Activated CD4-positive, alpha-beta T cell treated with anti-CD3 and anti-CD28 coated beads, Interleukin-2, Interleukin-6, amounts not matched to agents 100 ng/mL and 50 ng/mL, durations not matched to agents 16 hours and 8 hours (primary cell): ENCODE data around the gene KIF26B.

Source experiments
- DNase-seq: peaks from one replicate; pipeline ENCODE4 v3.0.0-alpha.2; 2020

The KIF26B gene

DNA sequence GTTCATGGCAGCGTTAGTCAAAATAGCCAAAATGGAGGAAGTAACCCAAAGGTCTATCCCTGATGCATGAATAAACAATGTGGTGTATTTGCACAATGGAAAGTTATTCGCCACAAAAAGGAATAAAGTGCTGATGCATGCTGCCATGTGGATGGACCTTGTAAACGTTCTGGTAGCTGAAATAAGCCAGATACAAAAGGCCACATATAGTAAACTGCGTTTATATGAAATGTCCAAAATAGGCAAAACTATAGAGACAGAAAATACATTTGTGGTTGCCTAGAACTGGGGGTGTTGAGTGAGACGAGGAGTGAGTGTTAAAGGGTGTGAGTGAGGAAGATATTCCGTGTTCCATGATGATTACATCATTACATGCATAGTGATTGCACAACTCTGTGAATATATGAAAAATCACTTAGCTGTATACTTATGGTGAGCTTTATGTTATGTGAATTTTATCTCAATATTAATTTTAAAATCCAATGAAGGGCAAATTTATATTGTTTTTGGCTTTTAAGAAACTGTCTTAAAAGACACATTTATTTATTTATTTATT, 321.3 kb downstream of the KIF26B start:
- no peak for DNase-seq

DNA sequence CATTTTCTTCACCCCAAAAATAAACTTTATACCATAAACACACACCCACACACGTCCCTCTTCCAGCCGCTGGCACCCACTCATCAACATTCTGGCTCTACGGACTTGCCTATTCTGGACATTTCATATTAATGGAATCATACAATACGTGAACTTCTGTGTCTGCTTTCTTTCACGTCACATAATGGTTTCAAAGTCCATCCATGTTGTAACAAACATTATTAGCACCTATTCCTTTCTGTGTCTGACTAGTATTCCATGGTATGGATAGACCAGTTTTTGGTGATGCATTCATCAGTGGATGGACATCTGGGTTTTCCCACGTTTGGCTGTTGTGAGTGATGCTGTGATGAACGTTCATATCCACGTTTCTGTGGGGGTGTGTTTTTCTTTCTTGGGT, 323.2 kb downstream of the KIF26B start:
- DNase-seq, result no peak

DNA sequence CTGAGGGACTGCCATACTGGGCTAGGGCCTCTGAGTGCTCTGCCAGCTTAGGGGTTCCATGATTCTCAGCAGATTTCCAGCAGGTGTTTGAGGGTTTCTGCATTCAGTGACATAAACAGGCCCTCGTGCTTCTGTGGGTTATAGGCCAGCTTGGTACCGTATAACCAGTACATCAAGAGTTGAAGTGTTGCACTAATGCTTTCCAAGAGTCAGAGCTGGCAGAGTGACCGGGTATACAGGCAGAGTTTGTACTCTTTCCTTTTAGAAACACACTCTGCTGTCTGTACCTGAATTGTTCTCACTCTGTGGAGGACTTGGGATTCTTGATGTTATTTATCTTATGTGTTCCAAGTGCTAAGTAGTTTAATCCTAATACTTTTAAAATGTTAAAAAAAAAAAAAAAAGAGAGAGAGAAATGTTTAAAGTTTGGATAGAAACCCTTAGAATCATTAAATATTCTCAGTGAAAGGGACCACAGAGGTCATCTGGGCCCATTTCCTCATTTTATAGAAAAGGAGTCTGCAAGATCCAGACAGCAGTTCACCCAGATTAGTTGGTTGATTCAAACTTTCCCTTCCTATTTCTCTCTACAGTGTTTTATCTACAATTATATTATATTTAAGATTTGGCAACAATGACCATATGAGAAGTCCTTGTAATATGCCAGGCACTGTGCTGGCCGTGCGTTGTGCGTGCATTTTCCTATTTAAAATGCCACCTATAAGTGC, 325.8 kb downstream of the KIF26B start:
- DNase-seq, result no peak

DNA sequence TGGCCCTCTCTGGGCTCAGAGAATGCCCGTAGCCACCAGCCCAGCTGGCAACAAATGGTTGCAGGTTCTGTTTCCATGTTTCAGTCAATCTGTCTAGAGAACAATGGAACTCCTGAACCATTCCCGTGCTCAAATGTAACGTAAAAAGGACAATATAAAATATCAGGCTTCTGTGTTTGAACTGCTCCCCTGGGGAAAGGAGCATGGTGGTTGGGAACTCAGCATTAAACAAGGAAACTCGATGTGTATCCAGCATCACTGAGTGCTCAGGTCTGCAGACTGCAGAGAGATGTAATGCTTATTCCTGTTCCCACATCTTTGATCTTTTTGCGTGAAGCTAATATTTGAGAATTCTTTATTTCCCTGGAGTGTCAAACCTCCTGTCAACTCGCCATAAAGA, 326.5 kb downstream of the KIF26B start:
- DNase-seq, result no peak

GRCh38 chr1:245483247-245483646, 328.5 kb downstream of the KIF26B start:
- no peak for DNase-seq

DNA sequence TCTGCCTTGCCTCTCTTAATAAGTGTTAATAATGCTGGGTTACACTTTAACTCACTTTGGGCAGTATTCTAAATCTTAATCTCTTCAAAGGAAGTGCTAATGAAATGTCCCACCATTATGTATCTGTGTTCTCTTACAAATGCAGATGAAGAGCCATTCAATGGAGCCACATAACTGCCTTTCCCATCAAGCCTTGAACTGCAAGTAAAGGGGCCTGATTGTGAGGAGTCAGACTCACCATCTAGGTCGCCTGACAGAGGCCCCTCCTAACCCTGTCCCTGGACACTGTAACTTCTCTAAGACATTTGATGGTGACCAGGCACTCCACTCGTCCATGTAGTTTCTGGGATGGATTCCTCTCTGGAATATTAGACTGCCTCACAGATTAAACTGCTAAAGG, 329.4 kb downstream of the KIF26B start:
- DNase-seq, result no peak

DNA sequence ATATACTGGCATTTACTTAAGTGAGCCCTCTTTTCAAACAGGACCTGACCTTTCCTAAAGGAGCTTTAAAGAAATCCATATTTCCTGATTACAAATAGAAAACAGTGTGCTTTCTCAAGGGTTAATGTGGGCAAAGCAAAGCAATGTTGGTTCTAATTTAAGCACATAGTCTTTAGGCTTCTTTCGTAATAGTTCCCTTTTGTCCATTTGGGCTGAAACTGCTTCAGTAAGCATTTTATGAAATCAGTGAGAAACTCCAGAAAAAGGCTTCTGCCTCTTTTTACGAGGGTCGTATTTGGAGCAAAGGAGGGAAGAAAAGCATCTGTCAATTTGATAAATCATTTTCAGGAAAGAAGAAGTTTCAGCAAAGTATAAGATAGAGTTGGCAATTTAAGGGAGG, 331.2 kb downstream of the KIF26B start:
- DNase-seq, result no peak

DNA sequence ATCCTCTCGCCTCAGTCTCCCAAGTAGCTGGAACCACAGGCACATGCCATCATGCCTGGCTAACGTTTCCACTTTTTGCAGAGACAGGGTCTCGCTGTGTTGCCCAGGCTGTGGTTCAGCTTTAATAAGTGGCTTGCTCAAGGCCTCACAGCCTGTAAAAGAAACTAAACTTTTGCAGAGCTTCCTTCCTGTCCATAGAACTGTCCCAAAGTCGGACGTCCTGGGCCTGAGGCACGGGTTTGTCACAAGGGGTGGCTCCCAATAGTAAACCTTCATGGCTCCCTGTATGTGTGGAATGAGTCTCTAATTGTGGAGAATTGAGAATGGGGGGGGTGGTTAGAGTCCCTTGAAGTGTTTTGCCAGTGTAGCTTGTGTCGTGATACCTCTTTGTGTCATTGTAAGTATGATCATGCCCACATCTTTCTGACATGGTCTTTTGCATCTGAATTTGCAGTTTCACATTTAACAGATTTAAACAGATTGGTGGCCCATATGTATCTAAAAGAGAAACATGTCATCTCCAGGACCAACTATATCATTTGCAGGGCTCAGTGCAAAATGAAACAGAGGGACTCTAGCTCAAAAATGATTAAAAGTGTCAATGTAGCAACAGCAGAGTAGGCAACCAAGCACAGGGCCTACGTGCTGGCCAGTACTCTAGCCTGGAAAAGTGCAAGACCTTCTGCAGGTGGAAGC, 332.1 kb downstream of the KIF26B start:
- DNase-seq, result no peak

DNA sequence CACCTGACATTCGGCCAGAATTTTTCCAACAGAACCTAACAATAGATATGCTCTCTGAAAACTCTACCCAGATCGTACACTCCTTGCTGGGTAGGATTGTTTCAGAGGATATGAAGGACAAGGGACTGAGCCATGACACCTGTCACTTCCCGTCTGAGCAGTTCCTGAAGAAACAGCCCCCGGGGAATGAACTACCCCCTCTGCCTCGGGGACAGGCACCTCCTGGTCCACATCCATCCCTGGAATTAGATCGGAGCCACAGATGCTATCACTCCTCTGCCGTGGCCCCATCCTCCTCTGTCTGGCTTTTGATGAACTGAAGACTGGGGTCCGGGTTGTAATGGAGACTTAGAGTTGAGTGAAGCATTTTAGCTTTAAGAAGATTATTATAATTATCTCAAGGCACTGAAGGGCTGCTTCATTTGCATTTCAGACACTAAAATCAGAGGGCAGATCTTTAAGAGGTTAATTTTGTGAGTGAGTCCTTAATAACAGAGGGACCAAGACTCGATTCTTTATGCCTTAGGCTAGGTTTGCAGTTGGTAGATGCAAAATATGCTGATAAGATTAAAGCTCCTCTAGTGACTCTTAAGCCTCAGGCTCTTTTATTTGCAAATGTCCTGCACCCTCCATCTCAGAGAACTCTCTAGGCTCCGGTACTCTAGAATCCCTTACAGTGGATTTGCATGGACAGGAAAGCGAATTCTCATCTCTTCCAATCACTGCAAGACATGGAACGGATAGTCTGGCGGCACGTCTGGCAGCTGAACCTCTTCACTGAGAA, 333.8 kb downstream of the KIF26B start:
- DNase-seq, result no peak

DNA sequence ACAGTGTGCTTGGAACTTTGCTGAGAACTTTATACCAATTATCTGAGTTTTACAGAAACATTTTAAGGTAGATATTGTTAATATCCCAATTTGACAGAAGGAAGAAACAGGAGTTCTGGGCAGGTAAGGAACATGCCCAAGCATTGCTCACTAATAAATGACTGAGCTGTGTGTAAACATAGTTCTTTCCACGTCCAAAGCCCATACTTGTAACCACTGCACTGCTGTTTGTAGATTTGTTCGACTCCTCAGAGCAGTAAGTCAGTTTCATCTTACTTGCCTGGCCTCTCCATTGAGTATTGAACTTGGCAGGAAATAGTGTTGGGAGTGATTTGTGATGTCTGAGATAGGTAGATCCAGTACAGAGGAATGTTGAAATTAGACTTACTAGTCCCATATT, 335.1 kb downstream of the KIF26B start:
- no peak for DNase-seq

DNA sequence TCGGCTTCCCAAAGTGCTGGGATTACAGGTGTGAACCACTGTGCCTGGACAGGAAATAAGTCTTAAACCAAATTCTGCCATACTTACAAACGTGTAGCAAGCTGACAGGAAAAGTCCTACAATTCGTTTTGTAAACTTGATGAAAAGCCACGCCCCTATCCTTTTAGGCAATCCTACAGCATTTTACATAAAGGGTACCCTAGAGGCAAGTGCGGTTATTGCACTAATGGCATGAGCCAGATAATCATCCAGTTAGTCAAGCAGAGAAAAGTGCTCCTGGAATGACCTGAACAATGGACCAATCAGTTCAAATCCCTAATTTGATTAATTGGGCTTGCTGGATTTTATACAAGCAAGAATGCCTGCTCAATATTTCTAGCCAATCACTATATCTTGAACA, 338.2 kb downstream of the KIF26B start:
- no peak for DNase-seq

GRCh38 chr1:245495681-245496080, 340.9 kb downstream of the KIF26B start:
- DNase-seq, result no peak

DNA sequence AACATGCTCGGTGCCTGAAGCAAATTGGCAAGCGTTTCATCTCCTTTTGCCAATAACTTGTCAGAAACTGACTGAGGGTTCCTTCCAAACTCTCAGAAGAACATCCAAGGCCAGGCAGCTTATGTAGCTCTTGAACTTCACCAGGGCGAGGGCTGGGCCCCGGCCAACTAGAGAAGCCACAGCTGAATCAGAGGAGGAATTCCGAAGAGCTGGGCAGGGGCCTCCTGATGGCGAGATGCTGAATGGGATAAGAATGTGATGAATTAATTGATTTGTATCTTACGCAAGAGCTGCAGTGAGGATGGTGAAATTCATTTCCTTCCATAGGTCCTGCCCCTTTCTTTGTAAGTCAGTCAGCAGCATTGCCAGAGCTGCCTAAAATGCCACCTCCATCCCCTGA, 345.8 kb downstream of the KIF26B start:
- DNase-seq, result no peak

GRCh38 chr1:245501633-245502032, 346.8 kb downstream of the KIF26B start:
- no peak for DNase-seq

- DNase-seq, result no peak
Observed at GRCh38 chr1:245503548-245503947, 348.8 kb downstream of the KIF26B start.

DNA sequence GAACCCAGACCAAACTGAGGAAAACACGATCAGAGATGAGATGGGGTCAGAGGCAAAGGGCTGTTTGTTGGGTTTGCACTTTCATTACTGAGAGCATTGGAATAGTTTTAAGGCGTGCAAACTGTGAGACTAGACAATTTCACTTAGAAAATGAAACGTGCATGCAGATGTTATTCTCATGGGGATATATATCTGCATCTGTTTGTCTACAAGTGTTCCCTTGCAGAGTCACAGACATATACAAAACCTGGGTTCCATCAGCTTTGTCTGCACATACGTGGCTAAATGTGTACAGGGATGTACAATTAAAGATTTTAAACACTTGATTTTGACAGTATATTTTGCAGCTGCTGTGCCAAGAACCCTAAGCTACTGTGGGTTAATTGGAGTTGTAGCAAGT, 355.4 kb downstream of the KIF26B start:
- DNase-seq, result no peak

- no peak for DNase-seq
Observed at GRCh38 chr1:245512181-245512888, 357.6 kb downstream of the KIF26B start.

GRCh38 chr1:245512980-245513578, 358.3 kb downstream of the KIF26B start:
- DNase-seq, result no peak

- no peak for DNase-seq
Observed at GRCh38 chr1:245516284-245516759, 361.5 kb downstream of the KIF26B start.

- no peak for DNase-seq
Observed at GRCh38 chr1:245520611-245521010, 365.8 kb downstream of the KIF26B start.

DNA sequence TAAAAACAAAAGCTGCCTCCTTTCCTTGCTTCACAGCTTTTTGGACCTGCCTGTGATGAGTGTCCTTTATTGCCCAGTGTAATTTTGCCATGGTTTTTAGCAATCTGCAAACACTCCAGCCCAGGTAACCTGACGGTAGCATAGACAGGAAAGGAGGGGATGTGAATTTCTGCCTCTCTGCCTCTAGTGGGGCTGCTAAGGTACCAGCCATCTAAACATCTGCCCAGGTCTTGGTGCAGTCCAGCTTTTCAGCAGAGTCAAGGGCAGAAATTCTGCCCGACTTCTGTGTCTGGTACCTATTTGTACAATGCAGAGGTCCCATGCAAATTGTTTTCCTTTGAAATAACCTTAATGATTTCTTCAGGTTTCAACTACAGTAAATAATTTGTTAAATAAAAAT, 371.4 kb downstream of the KIF26B start:
- no peak for DNase-seq

- DNase-seq, result no peak
Observed at GRCh38 chr1:245528258-245528635, 373.5 kb downstream of the KIF26B start.
